B cell (primary cell): Measurements from ENCODE around the gene ADGRL2.

Experiments
- EZH2 ChIP-seq: IDR thresholded peaks from 2 replicates; pipeline ENCODE4 v1.6.1; 2012; ENCODE audit warnings: borderline replicate concordance, low read depth, mild to moderate bottlenecking, moderate library complexity, low read length; ENCODE audit not compliant: insufficient read depth, poor library complexity, severe bottlenecking
- TF ChIP-seq, protein P1 (sequence below): fragments of 200-600 bp; IDR thresholded peaks from one replicate; pipeline ENCODE4 v1.8.0; 2022; ENCODE audit warnings: antibody characterized with exemption, mild to moderate bottlenecking

DNA sequence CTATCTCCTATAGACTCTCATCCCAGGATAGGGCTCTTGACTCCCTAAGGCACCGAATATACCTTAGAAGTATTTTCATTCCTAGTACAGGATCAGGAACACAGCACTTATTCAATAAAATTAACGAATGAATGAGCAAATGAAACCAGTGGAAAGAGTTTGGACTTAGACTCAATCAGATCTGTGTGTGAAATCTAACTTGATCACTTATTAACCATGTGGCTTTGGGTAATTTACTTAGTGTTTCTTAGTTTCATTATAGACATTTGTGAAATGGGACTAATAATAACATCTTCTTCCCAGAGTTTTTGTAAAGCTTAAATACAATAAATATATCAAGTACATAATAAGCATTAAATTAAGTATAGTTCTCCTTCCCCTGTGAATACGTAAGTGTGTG lies 230.1 kb downstream of the ADGRL2 start:
- TF ChIP-seq, protein P1, sequence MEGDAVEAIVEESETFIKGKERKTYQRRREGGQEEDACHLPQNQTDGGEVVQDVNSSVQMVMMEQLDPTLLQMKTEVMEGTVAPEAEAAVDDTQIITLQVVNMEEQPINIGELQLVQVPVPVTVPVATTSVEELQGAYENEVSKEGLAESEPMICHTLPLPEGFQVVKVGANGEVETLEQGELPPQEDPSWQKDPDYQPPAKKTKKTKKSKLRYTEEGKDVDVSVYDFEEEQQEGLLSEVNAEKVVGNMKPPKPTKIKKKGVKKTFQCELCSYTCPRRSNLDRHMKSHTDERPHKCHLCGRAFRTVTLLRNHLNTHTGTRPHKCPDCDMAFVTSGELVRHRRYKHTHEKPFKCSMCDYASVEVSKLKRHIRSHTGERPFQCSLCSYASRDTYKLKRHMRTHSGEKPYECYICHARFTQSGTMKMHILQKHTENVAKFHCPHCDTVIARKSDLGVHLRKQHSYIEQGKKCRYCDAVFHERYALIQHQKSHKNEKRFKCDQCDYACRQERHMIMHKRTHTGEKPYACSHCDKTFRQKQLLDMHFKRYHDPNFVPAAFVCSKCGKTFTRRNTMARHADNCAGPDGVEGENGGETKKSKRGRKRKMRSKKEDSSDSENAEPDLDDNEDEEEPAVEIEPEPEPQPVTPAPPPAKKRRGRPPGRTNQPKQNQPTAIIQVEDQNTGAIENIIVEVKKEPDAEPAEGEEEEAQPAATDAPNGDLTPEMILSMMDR: no peak
- no peak for TF ChIP-seq EZH2
